Stimulated activated CD4-positive, alpha-beta T cell treated with anti-CD3 and anti-CD28 coated beads, TNF-alpha, amount 100 ng/mL, for 1 hour (primary cell): ENCODE data around the gene RRP7A.
"Not testable (repeated sequence)": the region's sequence is repeated elsewhere in the genome, so short reads cannot be mapped to it uniquely, and the experiment has no call there.

ENCODE experiments used
- DNase-seq, 3 donors: peaks; one replicate each; pipeline ENCODE4 v3.0.0-alpha.2; 2020; ENCODE audit warnings: low read depth in 3 of 3, low spot score in 1 of 3

Gene RRP7A

DNA sequence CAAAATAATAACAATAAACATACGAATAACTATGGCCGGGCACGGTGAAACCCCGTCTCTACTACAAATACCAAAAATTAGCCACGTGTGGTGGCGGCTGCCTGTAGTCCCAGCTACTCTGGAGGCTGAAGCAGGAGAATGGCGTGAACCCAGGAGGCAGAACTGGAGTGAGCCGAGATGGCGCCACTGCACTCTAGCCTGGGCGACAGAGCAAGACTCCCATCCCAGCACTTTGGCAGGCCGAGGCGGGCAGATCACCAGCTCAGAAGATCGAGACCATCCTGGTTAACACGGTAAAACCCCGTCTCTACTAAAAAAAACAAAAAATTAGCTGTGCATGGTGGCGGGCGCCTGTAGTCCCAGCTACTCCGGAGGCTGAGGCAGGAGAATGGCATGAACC lies 17.0 kb upstream of the RRP7A start:
- not testable (repeated sequence) for DNase-seq

GRCh38 chr22:42536166-42536565 lies 16.6 kb upstream of the RRP7A start:
- no peak for DNase-seq

GRCh38 chr22:42535082-42535731 lies 15.6 kb upstream of the RRP7A start:
- DNase-seq = not testable (repeated sequence)

DNA sequence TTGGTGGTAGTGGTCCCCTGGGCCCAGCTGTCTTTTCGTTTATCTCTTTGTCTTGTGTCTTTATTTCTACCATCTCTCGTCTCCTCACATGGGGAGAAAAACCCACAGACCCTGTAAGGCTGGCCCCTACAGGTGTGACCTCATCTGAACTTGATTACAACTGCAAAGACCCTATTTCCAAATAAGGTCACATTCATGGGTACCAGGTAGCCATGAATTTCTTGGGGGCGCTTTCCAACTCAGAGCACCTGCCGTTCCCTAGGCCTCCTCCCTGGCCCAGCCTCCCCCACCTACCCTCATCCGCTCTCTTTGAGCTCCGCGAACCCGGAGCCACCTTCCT lies 14.0 kb upstream of the RRP7A start:
- DNase-seq = no peak

- not testable (repeated sequence) for DNase-seq
Observed at GRCh38 chr22:42531401-42532084, 11.9 kb upstream of the RRP7A start.

DNA sequence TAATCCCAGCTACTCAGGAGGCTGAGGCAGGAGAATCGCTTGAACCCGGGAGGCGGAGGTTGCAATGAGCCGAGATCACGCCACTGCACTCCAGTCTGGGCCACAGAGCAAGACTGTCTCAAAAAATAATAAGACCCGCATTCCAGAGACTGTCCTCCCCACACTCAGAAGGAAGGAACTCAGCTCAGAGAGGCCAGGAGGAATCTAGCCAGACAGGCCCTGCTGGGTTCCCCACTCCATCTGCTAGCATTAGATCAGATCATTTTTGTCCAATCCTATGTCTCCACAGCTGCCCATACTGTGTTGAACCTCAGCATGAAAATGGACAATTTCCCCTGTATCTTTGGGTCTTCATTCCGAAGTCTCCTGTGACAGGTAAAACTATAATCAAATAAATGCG lies 9.8 kb upstream of the RRP7A start:
- not testable (repeated sequence) for DNase-seq

GRCh38 chr22:42528591-42529307 lies 9.2 kb upstream of the RRP7A start:
- no peak for DNase-seq

DNA sequence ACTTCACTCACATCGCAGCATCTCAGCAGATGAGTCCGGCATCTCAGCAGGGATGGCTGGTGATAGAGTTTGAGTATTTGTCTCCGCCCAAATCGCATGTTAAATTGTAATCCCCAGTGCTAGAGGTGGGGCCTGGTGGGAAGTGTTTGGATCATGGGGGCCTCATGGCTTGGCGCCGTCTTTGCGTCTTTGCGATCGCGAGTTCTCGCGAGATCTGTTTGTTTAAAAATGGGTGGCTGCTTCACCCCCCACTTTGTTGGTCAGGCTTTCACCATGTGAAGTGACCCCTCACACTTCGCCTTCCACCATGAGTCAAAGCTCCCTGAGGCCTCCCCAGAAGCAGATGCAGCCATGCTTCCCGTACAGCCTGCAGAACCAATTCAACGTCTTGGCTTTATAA lies 3.0 kb upstream of the RRP7A start:
- DNase-seq = no peak

DNA sequence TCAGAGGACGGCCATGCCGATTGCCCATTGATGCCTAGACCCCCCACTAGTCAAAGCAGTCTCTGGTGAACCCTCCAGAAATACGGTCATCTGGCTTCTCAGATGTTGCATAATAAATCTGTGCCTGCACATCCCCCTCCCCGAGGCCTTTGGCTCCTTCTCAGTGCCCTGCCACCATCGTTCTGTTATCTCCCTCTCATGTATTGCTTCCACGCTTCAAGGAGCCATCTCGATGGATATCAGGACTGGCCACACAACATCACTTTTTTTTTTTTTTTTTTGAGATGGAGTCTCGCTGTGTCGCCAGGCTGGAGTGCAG lies 1.6 kb upstream of the RRP7A start:
- DNase-seq = no peak

DNA sequence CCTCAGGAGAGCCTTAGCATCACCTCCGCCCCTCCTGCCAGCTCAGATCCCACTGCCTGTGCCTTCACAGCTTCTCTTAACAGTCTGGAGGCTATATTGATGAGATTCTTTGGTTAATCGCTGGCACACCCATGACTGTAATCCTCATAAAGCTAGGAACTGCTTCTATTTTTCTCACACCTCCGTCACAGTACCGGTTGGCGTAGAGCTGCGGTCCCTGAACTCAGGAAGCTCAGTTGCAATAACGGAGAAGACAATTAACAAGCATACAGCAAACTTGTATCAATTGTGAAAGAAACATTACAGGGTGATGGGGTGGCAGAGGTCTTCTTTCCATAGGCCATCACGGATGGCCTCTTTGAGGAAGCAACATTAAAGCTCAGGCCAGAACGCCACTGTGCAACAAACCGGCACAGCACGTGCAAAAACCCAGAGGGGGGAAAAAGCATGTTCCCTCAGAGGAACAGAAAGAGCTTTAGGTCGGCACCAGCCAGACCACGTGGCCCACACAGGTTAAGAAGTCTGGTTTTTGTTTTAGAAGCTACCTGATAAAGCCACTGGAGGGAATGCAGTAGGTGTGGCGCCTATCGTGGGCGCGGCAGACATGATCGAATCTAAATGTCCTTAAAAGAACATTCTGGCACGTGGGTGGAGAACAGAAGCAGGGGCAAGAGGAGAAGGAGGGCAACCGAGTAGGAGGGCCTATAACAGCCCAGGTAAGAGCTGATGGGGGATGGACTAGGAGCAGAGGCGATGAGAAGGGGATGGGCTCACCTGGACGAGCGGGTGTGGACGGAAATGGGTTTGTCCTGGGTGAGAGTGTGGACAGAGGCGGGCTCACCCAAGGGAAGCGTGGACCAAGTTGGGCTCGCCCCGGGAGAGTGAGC lies 715 bp downstream of the RRP7A start:
- not testable (repeated sequence) for DNase-seq

- not testable (repeated sequence) for DNase-seq
Observed at GRCh38 chr22:42517103-42517502, 2.5 kb downstream of the RRP7A start.

DNA sequence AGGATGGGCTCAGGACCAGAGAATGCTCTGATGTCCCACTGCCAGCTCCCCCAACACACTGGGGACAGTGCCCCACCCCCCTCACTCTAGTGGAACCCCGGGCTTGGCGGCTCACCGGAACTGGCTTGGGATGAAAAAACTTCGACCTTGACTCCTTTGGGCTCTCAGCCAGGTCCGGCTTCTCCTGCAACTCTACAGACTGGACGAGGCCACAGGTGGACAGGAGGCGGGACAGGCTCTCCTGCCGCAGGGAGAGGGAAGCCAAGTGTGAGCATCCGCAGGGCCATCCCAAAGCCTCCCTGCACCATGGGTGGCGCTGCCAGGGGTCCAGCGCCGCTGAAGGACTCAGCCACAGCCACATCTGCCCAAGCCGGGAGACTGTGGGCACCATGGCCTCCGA lies 3.7 kb downstream of the RRP7A start:
- DNase-seq = no peak

DNA sequence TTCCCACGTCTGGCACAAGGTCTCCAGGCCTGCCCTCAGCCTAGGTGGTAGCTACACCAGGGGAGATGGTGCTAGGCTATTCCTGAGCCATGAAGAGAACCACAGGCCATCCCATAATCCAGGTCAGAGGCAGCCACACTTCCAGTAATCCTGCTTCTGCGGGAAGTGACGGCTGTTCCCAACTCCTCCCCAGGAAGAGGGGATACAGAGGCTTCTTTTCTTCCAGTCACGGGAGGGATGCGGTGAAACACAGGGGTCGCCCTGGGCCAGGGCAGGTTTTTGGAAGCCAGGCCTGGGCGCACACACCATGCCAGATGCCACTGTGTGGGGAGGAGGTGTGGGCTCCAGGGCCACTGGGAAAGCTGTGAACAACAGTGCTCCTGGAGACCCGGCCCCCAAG lies 4.3 kb downstream of the RRP7A start:
- DNase-seq = not testable (repeated sequence)

DNA sequence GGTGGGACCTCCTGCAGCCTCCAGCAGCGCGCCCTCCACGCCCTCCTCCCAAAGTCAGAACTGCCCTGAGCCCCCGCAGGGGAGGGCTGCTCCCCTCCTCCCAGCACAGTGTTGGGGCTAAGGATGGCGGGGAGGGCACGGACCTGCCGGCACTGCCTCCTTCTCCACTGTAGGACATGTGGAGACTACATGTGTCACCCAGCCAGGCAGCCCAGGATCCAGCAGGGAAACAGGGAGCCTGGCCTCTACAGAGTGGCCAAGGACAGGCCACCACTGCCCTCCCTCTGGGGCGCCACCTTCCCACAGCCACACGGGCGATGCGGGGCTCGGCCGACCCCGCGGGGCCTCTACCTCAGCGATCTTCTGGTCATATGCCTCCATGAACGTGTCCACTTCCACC lies 5.3 kb downstream of the RRP7A start:
- DNase-seq = not testable (repeated sequence)

GRCh38 chr22:42512273-42512990 lies 7.2 kb downstream of the RRP7A start:
- DNase-seq = not testable (repeated sequence)

GRCh38 chr22:42511401-42511891 lies 8.2 kb downstream of the RRP7A start:
- DNase-seq = no peak

DNA sequence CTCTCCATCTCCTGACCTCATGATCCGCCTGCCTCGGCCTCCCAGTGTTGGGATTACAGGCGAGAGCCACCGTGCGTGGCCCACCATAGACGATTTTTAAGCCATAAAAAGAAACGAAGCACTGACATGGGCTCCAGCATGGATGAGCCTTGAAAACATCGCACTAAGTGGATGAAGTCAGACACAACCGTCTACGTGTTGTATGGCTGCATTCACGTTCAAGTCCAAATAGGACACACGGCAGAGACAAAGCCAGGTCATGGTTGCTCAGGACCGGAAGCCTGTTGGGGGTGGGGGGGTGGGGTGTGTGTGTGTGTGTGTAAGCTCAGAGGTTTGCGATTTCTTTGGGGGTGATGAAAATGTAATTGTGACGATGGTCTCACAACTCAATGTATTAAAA lies 10.0 kb downstream of the RRP7A start:
- DNase-seq = no peak

DNA sequence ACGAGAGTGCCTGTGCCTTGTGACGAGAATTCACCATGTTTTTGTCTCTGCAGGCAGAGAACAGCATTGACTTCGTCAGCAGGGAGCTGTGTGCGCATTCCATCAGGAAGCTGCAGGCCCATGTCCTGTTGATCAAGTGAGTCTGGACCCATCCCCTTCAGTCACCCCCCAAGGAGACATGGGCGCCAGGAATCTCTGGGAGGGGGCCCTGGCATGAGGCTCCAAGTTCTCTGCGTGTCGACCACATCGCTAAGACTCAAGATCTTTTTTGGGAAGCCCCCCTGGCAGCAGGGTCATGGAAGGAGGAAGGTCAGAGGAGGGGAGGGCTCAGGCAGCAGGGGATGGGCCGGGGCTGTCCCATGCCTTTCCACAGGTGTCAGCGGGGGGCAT lies 10.6 kb downstream of the RRP7A start:
- DNase-seq = not testable (repeated sequence)

GRCh38 chr22:42508327-42508974 lies 11.1 kb downstream of the RRP7A start:
- DNase-seq = not testable (repeated sequence)

DNA sequence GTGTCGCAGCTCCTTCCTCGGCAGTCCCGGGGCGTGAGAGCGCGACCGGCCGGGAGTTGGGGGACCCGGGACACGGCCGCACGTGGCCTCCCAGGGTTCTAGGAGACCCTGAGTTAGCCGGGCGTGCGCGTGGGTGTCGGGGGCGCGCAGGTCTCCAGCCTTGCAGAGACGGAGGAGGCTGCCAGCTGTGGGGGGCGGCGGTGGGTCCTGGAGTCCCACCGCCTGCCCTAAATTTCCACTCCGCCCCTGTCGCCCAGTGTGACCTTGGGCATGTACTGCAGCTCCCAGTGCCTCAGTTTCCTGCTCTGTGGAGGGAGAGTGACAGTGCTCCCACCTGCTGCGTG lies 18.8 kb downstream of the RRP7A start:
- DNase-seq = no peak
